B cell (primary cell): ENCODE data around the gene KCNJ5. TPM values are rescaled to one million over a fixed set of nuclear protein-coding genes. Genes with fewer than 3 reads are reported as not detected.

ENCODE experiments used
- ATAC-seq: fragments of 200-7000 bp; cut with Tn5 transposase; one replicate; pipeline ENCODE4 v1.10.0; 2021; ENCODE audit warnings: low read depth, mild to moderate bottlenecking, moderate number of reproducible peaks, moderate library complexity
- CTCF ChIA-PET: fragments of 350-600 bp; sonication (Branson Sonifier 250); formaldehyde crosslinking; loops from one replicate; lab custom pipeline; 2021; ENCODE audit warnings: antibody characterized with exemption, inconsistent platforms; lab: Charles Lee
- POLR2A ChIA-PET: fragments of 350-600 bp; sonication (Branson Sonifier 250); formaldehyde crosslinking; loops from one replicate; lab custom pipeline; 2021; ENCODE audit warnings: antibody characterized with exemption; lab: Charles Lee
- DNase-seq: peaks from one replicate; pipeline ENCODE4 v3.0.0; 2013
- H2AFZ ChIP-seq: 2 replicates; pipeline ENCODE4 v1.6.1; 2012; ENCODE audit warnings: mild to moderate bottlenecking, low read depth, low read length; ENCODE audit not compliant: insufficient read depth, poor library complexity, severe bottlenecking
- H3K27ac ChIP-seq, 2 donors: 1 replicate in 1 of 2; 2 replicates in 1 of 2; pipeline ENCODE4 v1.5.1; 2012 to 2013; ENCODE audit warnings: low read length in 2 of 2, mild to moderate bottlenecking in 2 of 2, moderate library complexity in 1 of 2
- H3K27me3 ChIP-seq, 4 experiments: fragments of 200-600 bp in 1 of 4; sonication (generic) in 1 of 4; replicated peaks in 1 of 4; 1 replicate in 2 of 4; 2 replicates in 2 of 4; pipeline versions ENCODE4 v1.6.1 to v1.7.0; 2013 to 2016; ENCODE audit warnings: low read length in 3 of 4, mild to moderate bottlenecking in 2 of 4, mixed read lengths in 1 of 4, moderate library complexity in 1 of 4; ENCODE audit not compliant: insufficient read depth in 4 of 4, control insufficient read depth in 3 of 4; ENCODE audit errors: control extremely low read depth in 1 of 4
- H3K36me3 ChIP-seq, 2 experiments: replicated peaks in 1 of 2; 1 replicate in 1 of 2; 2 replicates in 1 of 2; pipeline versions ENCODE4 v1.6.1 to v1.7.1; 2013; ENCODE audit warnings: low read length in 1 of 2; ENCODE audit not compliant: insufficient read depth in 2 of 2, control insufficient read depth in 1 of 2; ENCODE audit errors: control extremely low read depth in 1 of 2, extremely low read depth in 1 of 2
- H3K4me1 ChIP-seq, 2 donors: fragments of 200-600 bp in 1 of 2; sonication (generic) in 1 of 2; 1 replicate in 1 of 2; 2 replicates in 1 of 2; pipeline versions ENCODE4 v1.5.1 to v1.6.1; 2013 to 2017; ENCODE audit warnings: low read length in 2 of 2; ENCODE audit not compliant: control insufficient read depth in 2 of 2, insufficient read depth in 2 of 2
- H3K4me2 ChIP-seq: replicated peaks from 2 replicates; pipeline ENCODE3; 2012; ENCODE audit warnings: mild to moderate bottlenecking, low read depth, low read length; ENCODE audit not compliant: poor library complexity, severe bottlenecking
- H3K4me3 ChIP-seq, 5 experiments: fragments of 200-600 bp in 1 of 5; sonication (generic) in 1 of 5; 1 replicate in 3 of 5; 2 replicates in 2 of 5; pipeline versions ENCODE4 v1.5.1 to v1.7.0; 2011 to 2016; ENCODE audit warnings: low read length in 4 of 5, mild to moderate bottlenecking in 4 of 5, low read depth in 2 of 5, control low read depth in 1 of 5, moderate library complexity in 1 of 5; ENCODE audit not compliant: insufficient read depth in 1 of 5; ENCODE audit errors: control extremely low read depth in 1 of 5, extremely low read depth in 1 of 5
- H3K79me2 ChIP-seq: fragments of 200-600 bp; sonication (generic); one replicate; pipeline ENCODE4 v1.6.0; 2016; ENCODE audit warnings: low read length; ENCODE audit not compliant: control insufficient read depth, insufficient read depth
- H3K9ac ChIP-seq: fragments of 200-600 bp; sonication (generic); 2 replicates; pipeline ENCODE4 v1.6.1; 2017; ENCODE audit warnings: mild to moderate bottlenecking, low read length, moderate library complexity
- H3K9me3 ChIP-seq, 3 donors: one replicate each; pipeline versions ENCODE4 v1.6.1 to v1.7.1; 2013; ENCODE audit warnings: low read length in 2 of 3; ENCODE audit not compliant: control insufficient read depth in 2 of 3, insufficient read depth in 1 of 3; ENCODE audit errors: control extremely low read depth in 1 of 3
- H4K20me1 ChIP-seq: 2 replicates; pipeline ENCODE4 v1.6.0; 2012; ENCODE audit warnings: mild to moderate bottlenecking, low read length; ENCODE audit not compliant: insufficient read depth, control insufficient read depth, poor library complexity, severe bottlenecking
- H3K27ac Mint-ChIP-seq: one replicate; pipeline ENCODE4 v1.8.0; 2021; ENCODE audit warnings: mixed read lengths
- H3K27me3 Mint-ChIP-seq: one replicate; pipeline ENCODE4 v1.8.0; 2021; ENCODE audit warnings: mixed read lengths
- H3K4me1 Mint-ChIP-seq: one replicate; pipeline ENCODE4 v1.8.0; 2021; ENCODE audit warnings: mixed read lengths
- H3K4me3 Mint-ChIP-seq: one replicate; pipeline ENCODE4 v1.8.0; 2021; ENCODE audit warnings: mixed read lengths
- H3K9me3 Mint-ChIP-seq: one replicate; pipeline ENCODE4 v1.8.0; 2022; ENCODE audit warnings: mixed read lengths; ENCODE audit not compliant: insufficient read depth
- EZH2 ChIP-seq: IDR thresholded peaks from 2 replicates; pipeline ENCODE4 v1.6.1; 2012; ENCODE audit warnings: borderline replicate concordance, low read depth, mild to moderate bottlenecking, moderate library complexity, low read length; ENCODE audit not compliant: insufficient read depth, poor library complexity, severe bottlenecking
- WGBS: methylation state at CpG from one replicate; pipeline ENCODE4 v1.1.5; 2013; ENCODE audit warnings: missing lambda C conversion rate; ENCODE audit not compliant: insufficient coverage; 5-methylcytosine and 5-hydroxymethylcytosine counted together
- intact Hi-C: fragments of 100-400 bp; cut with micrococcal nuclease; formaldehyde crosslinking; loops from one replicate; pipeline ENCODE4 v1.10.0; 2022
- polyA plus RNA-seq: library from polyadenylated mRNA; depleted of rRNA; stranded (reverse); fragments of >200 nt; gene quantifications from 2 replicates; pipeline ENCODE4 v1.2.3, GENCODE V29; 2012
- total RNA-seq, 2 donors: library from RNA; stranded (reverse); fragments of 120-200 nt in 1 of 2; gene quantifications; 1 replicate in 1 of 2; 2 replicates in 1 of 2; pipeline versions ENCODE4 v1.2.3 to v1.2.4, GENCODE V29; 2013 to 2022
- TF ChIP-seq, protein P1 (sequence below): fragments of 200-600 bp; IDR thresholded peaks from one replicate; pipeline ENCODE4 v1.8.0; 2022; ENCODE audit warnings: antibody characterized with exemption, mild to moderate bottlenecking

The KCNJ5 gene
- total and polyA plus RNA-seq, 2 donors (not counting 1 experiment from before 2014, with no cell fraction given): 0.01 TPM; not detected in 1

GRCh38 chr11:128936606-128937251 lies 45.6 kb downstream of the KCNJ5 start:
- DNase-seq (no peak), ATAC-seq (no peak)
- intact Hi-C loops: no loop called here
- POLR2A ChIA-PET: no interaction called here
- Histone ChIP-seq H3K27me3 (peaks cover 0 to 23% (median 0%) of the 10 kb centered on the region in 4 experiments), H3K4me3 (no peak overlapping the region), H3K4me1 (no peaks in the 10 kb centered on the region), H3K36me3 (no peaks in the 10 kb centered on the region), H2AFZ (no peak overlapping the region), H3K79me2 (no peaks in the 10 kb centered on the region), H3K27ac (no peak overlapping the region), H3K4me2 (no peak overlapping the region), H3K9me3 (peaks cover 0 to 22% (median 0%) of the 10 kb centered on the region in 3 donors), H3K9ac (no peak overlapping the region), H4K20me1 (no peaks in the 10 kb centered on the region)
- CTCF ChIA-PET: no interaction called here
- peaks cover 28% of the 10 kb centered on the region for H3K27me3 Mint-ChIP-seq
- WGBS: 92% methylated on average over 12 of the region's 16 CpGs
- no peaks in the 10 kb centered on the region for H3K4me1 Mint-ChIP-seq
- H3K9me3 Mint-ChIP-seq: no peaks in the 10 kb centered on the region
- H3K27ac Mint-ChIP-seq: no peak overlapping the region
- H3K4me3 Mint-ChIP-seq: no peak overlapping the region
- no peak for TF ChIP-seq EZH2
- TF ChIP-seq, protein P1, sequence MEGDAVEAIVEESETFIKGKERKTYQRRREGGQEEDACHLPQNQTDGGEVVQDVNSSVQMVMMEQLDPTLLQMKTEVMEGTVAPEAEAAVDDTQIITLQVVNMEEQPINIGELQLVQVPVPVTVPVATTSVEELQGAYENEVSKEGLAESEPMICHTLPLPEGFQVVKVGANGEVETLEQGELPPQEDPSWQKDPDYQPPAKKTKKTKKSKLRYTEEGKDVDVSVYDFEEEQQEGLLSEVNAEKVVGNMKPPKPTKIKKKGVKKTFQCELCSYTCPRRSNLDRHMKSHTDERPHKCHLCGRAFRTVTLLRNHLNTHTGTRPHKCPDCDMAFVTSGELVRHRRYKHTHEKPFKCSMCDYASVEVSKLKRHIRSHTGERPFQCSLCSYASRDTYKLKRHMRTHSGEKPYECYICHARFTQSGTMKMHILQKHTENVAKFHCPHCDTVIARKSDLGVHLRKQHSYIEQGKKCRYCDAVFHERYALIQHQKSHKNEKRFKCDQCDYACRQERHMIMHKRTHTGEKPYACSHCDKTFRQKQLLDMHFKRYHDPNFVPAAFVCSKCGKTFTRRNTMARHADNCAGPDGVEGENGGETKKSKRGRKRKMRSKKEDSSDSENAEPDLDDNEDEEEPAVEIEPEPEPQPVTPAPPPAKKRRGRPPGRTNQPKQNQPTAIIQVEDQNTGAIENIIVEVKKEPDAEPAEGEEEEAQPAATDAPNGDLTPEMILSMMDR: no peak

DNA sequence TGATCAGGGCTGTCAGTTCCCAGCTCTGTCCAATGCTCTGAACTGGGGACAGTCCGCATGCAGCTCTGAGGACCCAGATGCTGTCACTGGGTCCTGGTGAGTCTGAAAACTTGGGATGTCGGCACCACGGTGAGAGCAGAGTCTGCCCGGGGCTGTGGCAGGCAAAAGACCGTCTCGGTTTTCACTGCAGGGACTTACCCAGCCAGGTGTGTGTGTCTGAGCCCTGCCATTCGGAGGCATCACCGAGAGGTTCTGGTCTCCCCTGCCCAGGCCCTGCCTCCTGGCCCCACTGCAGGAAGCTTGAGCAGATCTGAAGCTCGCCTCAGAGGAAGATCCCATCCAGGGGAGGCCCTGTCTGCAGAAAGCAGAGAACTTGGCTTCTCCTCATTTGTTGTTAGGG lies 46.3 kb downstream of the KCNJ5 start:
- H3K9me3 Mint-ChIP-seq: no peaks in the 10 kb centered on the region
- H3K4me1 Mint-ChIP-seq: no peaks in the 10 kb centered on the region

More for the DNA sequence above, 46.3 kb downstream of the KCNJ5 start:
- WGBS: 86% methylated on average over 9 of the region's 9 CpGs
- peaks cover 0 to 21% (median 0%) of the 10 kb centered on the region in 4 experiments for H3K27me3 ChIP-seq
- no peak overlapping the region for H3K9ac ChIP-seq
- no peaks in the 10 kb centered on the region for H3K79me2 ChIP-seq
- no peak overlapping the region for H3K27ac ChIP-seq
- POLR2A ChIA-PET: no interaction called here
- no peak overlapping the region for H2AFZ ChIP-seq
- intact Hi-C loops: no loop called here
- TF ChIP-seq, protein P1: no peak
- no peak for TF ChIP-seq EZH2
- no peaks in the 10 kb centered on the region for H3K36me3 ChIP-seq
- no peaks in the 10 kb centered on the region for H3K4me1 ChIP-seq
- CTCF ChIA-PET: interaction anchor here (1.1 kb wide), 1 partner anchor 780 kb away, joined by 4 read pairs; no protein-coding TSS in a partner anchor
- no peaks in the 10 kb centered on the region for H4K20me1 ChIP-seq
- peaks cover 0 to 23% (median 0%) of the 10 kb centered on the region in 3 donors for H3K9me3 ChIP-seq
- no peak overlapping the region for H3K4me3 ChIP-seq
- DNase-seq (no peak), ATAC-seq (no peak)
- H3K27ac Mint-ChIP-seq: no peak overlapping the region
- no peak overlapping the region for H3K4me2 ChIP-seq
- H3K27me3 Mint-ChIP-seq: peaks cover 24% of the 10 kb centered on the region
- H3K4me3 Mint-ChIP-seq: no peak overlapping the region
